Measurements from ENCODE around the gene MVB12A. TPM values are rescaled to one million over a fixed set of nuclear protein-coding genes. Genes with fewer than 3 reads are reported as not detected.

The MVB12A gene
- total and polyA plus RNA-seq, 9 of the 15 experiments (the other 6 are each of a cell fraction or from before 2014, with no cell fraction given) = 1.2 to 46.2 (median 22.4) TPM

DNA sequence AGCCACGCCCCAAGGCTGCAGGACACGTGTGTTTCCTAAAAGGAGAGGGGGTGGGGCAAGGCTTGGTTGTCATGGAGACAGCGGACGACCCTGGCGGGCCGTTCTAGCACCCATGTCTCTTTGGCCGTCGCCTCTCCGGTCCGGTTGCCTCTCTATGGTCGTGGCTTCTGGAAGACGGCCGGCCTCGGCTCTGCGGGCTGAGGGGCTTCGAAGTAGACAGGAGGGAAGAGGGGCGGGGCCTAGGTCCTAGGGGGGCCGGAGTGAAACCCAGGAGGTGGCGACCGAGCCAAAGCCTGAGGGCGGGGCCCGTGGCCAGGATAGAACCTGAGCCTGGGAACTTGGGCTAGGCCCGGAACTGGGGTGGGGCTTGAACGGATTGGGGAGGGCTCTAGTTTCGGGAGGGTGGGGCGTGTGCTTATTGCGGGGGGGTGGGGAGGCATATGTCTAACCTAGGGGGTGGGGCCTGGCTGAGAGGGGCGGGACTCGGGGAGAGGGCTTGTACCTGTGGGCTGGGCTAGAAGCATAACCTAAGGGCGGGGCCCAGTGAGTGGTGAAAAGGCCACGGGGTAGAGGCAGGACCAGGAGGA lies 49.7 kb downstream of the MVB12A start:
- Histone ChIP-seq H3K4me2 (ENCODE audit: insufficient read depth, low read length) (peak overlapping the region; percentile 96), H3K4me3 (peak overlapping the region; percentile 76), H3K4me1 (replicated peaks in 1 of 2; ENCODE audit: control insufficient read depth in 2 of 2, insufficient read depth in 2 of 2, low read length in 2 of 2) (peaks cover 30 to 43% of the 10 kb centered on the region in 2 experiments), H3K9ac (ENCODE audit: insufficient read depth in 1 of 2, low read depth in 2 of 2, low read length in 2 of 2) (peak overlapping the region; percentile 58 to 92), H3K27ac (ENCODE audit: extremely low read depth, low read depth, low read length) (peak overlapping the region; percentile 73), H3K9me1 (ENCODE audit: control insufficient read depth, insufficient read depth, low read length) (no peaks in the 10 kb centered on the region), H3K9me3 (replicated peaks; ENCODE audit: control insufficient read depth, insufficient read depth, low read depth, low read length) (peaks cover 2% of the 10 kb centered on the region; the same call in 1 of the 2 replicates), H3K27me3 (ENCODE audit: control insufficient read depth in 2 of 2, insufficient read depth in 2 of 2, low read length in 2 of 2) (no peaks in the 10 kb centered on the region; a peak in 1 of 5 replicates), H2AFZ (ENCODE audit: low read depth, low read length) (peak overlapping the region; percentile 98), H4K20me1 (replicated peaks; ENCODE audit: control insufficient read depth, insufficient read depth, low read length) (no peaks in the 10 kb centered on the region), H3K79me2 (ENCODE audit: control insufficient read depth, insufficient read depth, low read length) (no peaks in the 10 kb centered on the region), H3K36me3 (ENCODE audit: control insufficient read depth, insufficient read depth, low read length) (no peaks in the 10 kb centered on the region)
- FAIRE-seq = no peak
- in situ Hi-C loops (cut with MboI) = loop anchor here (5.0 kb wide), 1 partner anchor 72 kb away; no protein-coding TSS in a partner anchor
- ChIA-PET POLR2A (interaction anchor here (0.6 to 1.0 kb wide), 3 partner anchors 42 to 200 kb away, joined by 3 to 4 read pairs (median 3); partner anchors contain the start of genes BST2 and PGLS), CTCF (ENCODE audit: low intra/inter-chr PET ratio) (no interaction called here)
- no TSS peak for BruUV-seq (replicated peaks)
- ATAC-seq = peak; percentile 84
- intact Hi-C loops (cut with micrococcal nuclease) = loop anchor here (2.0 to 5.0 kb wide), 3 partner anchors 17 to 388 kb away; partner anchors contain the start of gene RPL18A
- under 1% methylated on average over 25 of the region's 31 CpGs for WGBS (ENCODE audit: insufficient coverage, low coverage, missing lambda C conversion rate)
- DNase-seq (ENCODE audit: extremely low read depth in 1 of 4, low spot score in 3 of 4) = peak; percentile 92 to 98 (median 94)
- TF ChIP-seq, protein P1, sequence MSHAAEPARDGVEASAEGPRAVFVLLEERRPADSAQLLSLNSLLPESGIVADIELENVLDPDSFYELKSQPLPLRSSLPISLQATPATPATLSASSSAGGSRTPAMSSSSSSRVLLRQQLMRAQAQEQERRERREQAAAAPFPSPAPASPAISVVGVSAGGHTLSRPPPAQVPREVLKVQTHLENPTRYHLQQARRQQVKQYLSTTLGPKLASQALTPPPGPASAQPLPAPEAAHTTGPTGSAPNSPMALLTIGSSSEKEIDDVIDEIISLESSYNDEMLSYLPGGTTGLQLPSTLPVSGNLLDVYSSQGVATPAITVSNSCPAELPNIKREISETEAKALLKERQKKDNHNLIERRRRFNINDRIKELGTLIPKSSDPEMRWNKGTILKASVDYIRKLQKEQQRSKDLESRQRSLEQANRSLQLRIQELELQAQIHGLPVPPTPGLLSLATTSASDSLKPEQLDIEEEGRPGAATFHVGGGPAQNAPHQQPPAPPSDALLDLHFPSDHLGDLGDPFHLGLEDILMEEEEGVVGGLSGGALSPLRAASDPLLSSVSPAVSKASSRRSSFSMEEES (CRISPR knock-in tag; IDR thresholded peaks at IDR 0.05) = no peak
- TF ChIP-seq HCFC1 (IDR thresholded peaks at IDR 0.05; ENCODE audit: low read depth, low read length) (peak; percentile 14; the same call in 1 of the 2 replicates), CEBPG (CRISPR knock-in tag; IDR thresholded peaks at IDR 0.05) (no peak), CEBPG (tag; conservative IDR thresholded peaks at IDR 0.05 in 1 of 2, IDR thresholded peaks at IDR 0.05 in 1 of 2) (no peak), MAZ (CRISPR knock-in tag; conservative IDR thresholded peaks at IDR 0.05 in 1 of 2, IDR thresholded peaks at IDR 0.05 in 1 of 2) (peak; percentile 55 to 65; a peak in 3 of 4 replicates), PRMT5 (CRISPR knock-in tag; IDR thresholded peaks at IDR 0.05) (no peak)
- TF ChIP-seq, protein P2, sequence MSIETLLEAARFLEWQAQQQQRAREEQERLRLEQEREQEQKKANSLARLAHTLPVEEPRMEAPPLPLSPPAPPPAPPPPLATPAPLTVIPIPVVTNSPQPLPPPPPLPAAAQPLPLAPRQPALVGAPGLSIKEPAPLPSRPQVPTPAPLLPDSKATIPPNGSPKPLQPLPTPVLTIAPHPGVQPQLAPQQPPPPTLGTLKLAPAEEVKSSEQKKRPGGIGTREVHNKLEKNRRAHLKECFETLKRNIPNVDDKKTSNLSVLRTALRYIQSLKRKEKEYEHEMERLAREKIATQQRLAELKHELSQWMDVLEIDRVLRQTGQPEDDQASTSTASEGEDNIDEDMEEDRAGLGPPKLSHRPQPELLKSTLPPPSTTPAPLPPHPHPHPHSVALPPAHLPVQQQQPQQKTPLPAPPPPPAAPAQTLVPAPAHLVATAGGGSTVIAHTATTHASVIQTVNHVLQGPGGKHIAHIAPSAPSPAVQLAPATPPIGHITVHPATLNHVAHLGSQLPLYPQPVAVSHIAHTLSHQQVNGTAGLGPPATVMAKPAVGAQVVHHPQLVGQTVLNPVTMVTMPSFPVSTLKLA (conservative IDR thresholded peaks at IDR 0.05) = peak; percentile 91 to 99
